HuH-7 (cell line): ENCODE results near the gene SOX10.

Source experiments
- DNase-seq: peaks from one replicate; pipeline ENCODE4 v3.0.0; 2011; ENCODE audit warnings: low spot score

The SOX10 gene

DNA sequence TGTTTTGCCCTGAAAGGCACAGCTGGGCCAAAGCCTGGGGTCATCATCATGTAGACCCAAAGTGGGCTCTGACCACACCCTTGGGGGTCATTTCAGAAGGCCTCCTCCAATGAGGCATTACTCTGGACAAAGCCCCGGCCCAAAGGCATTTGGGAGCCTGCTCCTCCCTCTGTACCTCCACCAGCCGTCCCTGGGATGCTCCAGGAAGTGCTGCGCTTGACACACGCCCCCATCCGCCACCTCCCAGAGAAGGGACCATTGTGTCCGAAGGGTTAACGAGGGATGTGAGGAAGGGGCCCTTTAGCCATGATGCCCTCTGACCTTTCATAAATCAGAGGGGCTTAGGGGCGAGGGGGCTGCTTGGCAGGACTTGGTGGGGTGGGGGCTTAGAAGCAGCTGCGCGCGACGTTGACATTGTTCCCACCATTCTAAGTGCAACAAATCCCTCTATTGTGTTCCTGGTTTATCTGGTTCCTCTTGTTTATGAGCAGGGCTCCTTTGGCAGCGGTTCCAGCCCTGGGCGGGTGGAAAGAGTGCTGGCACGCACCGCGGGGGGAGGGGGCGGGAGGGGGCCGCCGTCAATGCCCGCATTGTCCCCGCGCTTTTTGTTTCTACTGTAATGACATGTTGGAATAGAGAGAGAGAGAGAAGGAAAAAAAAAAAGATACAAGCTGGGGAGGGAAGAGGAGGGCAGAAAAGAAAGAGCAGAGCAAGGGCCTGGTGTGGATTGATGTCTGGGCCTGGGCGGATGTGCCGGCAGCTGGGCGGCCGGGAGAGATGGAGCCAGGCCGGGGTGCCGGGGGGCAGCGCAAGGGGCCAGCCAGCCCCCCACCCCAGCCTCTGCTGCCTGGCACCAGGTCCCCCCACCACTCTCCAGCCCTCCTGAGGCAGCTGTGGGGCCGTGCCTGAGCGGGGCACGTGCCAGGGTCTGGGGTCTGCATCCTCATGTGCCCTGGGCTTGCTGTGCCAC is 32.1 kb upstream of the SOX10 start:
- no peak for DNase-seq

DNA sequence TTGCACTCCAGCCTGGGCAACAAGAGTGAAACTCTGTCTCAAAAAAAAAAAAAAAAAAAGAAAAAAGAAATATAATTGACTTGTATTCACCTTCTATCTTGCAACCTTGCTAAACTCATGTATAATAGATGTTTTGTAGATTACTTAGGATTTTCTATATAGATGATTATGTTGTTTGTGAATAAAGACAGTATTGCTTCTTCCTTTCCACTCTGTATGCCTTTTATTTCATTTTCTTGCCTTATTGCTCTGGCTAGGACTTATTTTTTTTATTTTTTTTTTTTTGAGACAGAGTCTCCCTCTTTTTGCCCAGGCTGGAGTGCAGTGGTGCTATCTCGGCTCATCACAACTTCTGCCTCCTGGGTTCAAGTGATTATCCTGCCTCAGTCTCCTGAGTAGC is 29.7 kb upstream of the SOX10 start:
- DNase-seq = no peak

DNA sequence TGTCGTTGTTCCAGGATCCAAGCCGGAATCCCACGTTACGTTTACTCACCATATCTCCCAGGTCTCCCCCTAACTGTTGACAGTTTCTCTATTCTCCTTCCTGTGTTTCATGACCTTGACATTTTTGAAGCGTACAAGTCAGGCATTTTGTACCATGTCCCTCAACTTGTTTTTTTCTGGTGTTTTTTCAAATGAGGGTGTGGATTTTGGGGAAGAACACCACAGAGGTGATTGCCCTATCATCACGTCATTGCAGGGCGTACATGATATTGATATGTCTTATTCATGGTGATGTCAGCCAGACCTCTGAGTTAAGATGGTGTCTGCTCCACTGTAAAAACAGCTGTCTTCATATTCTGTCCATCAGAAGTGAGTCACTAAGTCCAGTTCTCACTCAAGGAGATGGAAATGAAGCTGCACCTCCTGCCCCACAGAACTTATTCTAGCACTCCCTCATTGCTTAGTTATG is 28.3 kb upstream of the SOX10 start:
- no peak for DNase-seq

DNA sequence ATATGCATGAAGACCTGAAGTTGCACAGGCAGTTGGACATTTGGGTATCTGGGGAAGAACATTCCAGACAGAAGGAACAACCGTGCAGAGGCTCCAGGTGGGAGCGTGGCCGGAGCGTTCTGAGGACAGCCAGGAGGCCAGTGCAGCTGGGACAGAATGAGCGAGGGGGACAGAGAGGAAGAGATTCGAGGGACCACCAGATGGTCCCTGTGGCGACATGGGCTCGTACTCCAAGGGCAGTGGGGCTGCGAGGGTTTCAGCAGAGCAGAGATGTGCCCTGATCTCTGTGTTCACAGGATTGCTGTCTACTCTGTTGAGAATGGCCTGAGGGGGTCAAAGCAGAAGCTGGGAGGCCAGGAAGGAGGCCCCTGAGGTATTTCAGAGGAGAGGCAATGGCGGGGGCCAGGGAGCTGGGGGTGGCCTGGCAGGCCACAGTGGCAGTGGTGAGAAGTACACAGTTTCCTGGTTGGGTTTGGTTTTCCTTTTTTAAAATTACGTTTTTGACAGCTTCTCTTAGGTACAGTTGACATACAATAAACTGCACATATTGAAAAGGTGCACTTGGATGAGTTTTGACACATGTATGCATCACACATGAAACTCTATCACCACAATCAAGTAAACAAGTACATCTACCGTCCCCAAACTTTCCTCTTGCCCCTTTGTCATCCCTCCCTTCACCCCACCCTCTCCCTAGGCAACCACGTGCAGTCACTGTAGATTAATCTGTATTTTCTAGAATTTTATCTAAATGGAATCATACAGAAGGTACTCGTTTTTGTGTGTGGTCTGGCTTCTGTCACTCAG is 24.8 kb upstream of the SOX10 start:
- DNase-seq = no peak

DNA sequence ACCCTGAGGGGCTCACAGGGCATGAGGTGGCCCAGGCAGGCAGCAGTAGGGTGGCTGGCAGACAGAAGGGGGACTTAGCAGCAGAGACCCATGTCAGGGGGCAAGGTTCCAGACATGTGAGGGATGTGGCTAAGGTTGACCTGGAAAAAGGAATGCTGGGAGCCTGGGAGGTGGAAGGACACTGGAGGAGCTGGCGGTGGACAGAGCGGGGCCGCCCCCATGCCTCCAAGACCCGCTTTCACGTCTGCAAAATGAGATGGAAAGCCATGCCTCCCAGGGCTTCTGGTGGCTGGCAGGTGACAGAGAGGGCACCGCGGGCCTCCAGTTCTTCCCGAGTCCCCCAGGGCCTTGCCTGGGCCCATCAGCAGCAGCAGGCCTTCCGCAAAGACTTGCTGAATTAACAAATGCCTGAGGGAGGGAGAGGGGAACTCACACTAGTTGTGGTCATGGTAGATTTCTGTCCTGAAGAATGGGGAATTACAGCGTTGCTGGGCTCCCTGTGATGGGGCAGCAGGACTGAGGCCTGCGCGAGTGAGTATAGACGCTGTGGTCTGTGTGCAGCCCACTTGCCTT is 23.1 kb upstream of the SOX10 start:
- no peak for DNase-seq

DNA sequence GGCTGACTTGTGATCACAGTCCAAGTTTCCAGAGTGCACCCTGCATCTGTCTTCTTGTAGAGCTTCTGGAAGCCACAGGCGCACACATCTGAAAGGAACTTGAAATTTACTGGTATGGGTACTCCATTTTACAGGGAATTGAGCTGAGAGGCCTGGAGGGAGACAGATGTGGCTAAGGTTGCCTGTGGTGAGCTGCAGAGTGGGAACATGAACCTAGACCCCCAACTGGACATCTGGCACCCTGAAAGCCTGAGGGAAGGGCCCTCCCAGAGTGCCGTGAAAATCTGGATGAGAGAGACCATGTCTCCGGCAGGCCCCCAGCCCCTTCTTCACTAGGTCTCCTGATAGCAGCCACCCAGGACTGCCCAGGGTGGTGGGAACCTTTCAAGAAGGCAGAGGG is 22.6 kb upstream of the SOX10 start:
- DNase-seq = no peak

DNA sequence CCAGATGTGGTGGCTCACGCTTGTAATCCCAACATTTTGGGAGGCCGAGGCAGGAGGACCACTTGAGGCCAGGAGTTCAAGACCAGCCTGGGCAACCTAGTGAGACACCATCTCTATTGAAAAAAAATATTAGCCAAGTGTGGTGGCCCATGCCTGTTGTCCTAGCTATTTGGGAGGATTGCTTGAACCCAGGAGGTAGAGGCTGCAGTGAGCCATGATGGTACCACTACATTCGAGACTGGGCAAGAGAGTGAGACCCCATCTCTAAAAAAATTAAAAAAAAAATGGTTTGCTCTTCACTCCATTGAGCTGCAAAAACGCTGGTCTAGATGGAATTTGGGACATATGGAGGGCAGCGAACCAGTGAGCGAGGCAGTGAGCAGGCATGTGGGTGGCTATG is 21.6 kb upstream of the SOX10 start:
- no peak for DNase-seq

DNA sequence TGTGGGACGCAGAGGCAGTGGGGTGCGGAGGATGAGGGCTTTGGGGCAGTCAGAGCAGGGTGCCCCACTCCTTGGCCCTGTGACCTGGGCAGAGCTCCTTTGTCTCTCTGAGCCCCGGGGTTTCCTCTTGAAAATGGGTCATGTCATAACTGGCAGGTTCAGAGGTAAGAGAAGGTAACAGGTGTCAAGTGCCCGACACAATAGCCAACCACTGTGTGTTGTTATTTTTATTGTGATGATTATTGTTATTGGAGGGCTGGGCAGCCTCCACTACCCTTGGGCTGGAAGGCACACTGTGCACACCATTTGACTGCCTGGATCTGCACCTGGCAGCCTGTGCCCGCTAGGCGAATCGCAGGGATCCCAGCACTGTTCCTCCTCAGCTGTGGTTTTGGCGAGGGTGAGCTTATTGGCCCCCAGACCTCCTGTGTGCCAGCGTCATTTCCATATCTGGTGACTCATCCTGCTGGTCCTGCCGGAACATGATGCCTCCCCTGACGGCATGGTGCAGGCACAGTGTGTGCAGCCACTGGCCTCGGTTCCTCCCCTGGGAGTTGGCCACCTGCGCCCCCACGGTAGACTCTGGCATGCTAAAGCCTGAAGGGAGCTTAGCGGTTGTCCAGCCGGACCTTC is 15.4 kb upstream of the SOX10 start:
- DNase-seq = no peak

DNA sequence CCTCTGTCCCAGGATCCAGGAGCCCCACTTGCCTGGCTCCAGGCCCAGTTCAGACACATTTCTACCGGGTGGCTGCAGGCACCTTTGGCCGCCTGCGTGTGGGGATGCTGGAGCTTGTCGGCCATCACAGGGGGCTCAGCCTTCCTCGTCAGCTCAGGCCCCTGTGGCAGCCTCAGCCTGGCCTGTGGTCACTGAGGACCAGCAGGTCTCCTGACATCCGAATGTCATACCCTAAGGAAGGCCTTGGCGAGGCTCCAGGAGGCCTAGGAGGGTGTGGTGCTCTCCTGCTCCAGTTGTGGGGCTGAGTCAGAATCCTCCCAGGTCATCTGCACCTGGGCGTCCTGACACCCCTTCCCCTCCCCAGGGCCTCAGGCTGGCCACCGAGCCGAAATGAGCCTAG is 14.9 kb upstream of the SOX10 start:
- DNase-seq = no peak

DNA sequence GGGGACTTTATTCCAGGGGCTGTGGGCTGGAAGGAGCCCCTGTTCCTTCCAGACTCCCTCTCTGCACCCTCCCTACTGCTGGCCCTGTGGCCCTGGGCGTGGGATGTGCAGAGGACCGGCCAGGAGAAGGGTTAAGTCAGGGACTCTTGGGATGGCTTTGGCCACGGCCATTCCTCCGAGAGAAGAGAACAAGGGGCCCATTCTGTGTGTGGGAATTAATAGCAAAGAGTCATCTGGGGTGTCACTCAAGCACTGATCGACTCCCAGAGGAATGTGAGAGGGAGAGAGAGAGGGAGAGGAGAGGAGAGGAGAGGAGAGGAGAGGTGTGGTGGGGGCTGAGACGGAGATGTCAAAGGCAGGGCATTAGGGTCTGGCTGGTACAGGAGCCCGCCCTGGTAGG is 14.2 kb upstream of the SOX10 start:
- no peak for DNase-seq

DNA sequence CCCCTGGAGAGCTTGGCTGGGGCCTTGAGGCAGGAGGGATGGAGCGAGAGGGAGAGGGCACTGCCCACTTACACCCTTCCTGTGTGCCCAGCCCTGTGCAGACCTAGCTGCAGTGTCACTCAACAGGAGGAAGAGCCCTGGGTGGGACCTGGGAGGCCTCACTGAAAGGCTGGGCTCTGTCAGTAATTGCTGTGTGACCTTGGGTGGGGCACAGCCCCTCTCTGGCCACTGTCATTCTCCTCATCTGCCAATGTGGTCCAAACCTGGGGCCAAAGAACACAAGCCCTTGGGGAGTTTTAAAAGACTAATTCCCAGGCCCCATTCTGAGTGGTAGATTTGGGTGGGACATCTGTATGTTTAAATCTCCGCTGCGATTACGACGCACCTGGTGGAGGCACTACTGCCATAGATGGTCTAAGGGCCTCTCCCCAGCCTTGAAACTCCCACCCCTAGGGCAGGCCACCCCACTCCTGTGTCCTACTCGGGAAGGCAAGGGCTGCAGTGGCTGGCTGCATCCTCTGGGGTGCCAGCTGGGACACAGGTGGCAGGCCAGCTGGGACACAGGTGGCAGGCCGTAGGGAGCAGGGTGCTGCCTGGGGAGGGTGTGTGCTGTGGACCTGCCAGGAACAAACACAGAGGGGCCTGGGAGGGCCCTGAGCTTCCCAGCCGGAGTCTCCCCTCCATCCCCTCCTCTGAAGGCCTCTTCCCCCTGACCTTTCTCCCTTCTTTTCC is 12.3 kb upstream of the SOX10 start:
- no peak for DNase-seq

DNA sequence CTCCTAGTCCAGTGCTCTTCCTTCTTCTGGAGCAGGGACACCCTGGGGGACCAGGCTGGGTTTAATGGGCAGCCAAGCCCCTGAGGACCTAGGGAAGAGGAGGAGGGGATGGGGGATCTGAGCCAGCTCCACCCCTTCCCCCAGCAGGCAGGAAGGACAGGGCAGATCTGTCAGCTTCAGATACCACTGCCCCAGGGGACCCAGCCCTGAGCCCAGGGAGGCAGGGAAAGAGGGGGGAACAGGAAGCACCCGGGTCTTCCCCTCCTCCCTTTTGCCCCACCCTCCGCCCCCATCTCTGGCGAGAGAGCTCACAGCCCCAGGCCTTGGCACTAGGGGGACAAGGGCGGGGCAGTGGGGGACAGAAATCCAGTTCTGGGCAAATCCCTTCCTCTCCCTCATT is 11.7 kb upstream of the SOX10 start:
- no peak for DNase-seq

DNA sequence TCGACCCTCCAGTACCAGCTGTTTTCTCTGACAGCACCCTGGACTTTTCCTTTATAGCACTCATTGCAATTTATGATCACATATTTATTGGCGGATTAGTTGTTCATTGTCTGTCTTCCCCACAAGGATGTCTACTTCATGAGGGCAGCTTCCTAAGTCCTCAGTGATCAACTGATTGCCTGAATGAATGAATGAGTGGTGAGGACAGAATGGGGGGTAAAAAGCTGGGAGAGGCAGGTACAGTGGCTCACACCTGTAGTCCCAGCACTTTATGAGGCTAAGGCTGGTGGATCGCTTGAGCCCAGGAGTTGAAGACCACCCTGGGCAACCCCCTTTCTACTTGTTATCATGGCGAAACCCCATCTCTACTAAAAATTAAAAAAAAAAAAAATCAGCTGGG is 11.1 kb upstream of the SOX10 start:
- no peak for DNase-seq

DNA sequence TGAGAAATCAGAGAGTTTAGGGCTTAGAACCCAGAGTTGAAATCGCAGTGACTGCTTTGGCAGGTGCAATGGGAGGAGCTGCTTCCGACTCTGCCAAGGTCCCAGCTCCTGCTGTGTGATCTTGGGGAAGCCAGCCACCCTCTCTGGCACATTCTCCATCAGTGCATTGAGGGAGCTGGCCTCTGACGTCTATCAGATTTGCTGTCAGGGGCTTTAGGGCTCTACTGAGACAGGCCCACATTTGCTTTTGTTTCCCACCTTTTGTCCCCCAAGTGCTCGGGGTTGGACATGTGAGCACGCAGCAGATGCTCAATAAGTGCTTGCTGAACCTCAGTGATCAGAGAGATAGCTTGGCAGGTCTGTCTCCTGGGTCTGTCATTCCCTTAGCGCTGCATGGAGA is 10.6 kb upstream of the SOX10 start:
- DNase-seq = no peak

DNA sequence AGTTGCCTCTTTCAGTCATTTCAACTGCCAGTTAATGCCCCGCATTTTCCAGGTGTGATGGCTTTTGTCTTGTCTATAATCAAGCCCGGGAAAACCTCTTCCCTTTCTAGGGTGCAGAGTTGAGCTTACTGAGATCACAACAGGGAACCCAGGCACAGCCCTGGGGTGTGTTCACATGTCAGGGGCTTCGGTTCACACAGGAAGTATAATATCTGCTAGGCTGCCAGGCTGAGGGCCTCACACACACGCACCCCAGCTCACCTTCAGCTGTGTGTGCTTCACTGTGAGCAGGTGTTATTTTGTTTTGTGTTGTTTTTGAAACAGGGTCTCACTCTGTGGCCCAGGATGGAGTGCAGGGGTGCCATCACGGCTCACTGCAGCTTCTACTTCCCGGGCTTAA is 9.7 kb upstream of the SOX10 start:
- DNase-seq = no peak

DNA sequence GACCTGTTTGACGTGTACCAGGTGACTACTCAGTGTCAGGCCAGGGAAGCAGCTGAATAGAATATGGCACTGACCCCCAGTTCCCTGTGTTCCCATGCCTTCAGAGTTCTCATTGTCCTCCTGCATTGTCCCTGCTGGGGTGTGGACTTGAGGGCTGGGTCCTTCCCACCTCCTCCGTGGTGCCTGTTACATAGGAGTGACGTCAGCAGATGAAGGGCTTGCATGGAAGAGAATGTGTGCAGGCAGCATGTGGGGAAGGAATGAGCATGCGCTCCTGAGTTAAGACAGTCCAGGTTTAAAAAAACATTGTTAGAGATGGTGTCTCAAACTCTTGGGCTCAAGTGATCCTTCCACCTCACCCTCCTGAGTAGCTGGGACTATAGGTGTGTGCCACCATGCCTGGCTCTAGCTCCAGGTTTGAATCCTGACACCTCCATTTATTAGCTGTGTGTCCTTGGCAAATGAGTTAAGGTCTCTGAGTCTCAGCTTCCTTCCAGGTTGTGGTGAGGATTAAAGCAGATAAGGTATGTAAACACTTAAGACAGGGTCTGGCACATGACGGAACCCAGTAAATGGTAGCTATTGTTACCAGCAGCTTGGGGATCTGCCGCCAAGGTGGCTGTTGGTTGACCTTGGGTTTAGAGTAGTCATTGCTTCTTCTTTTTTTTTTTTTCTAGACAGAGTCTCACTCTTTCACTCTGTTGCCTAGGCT is 7.5 kb upstream of the SOX10 start:
- no peak for DNase-seq

DNA sequence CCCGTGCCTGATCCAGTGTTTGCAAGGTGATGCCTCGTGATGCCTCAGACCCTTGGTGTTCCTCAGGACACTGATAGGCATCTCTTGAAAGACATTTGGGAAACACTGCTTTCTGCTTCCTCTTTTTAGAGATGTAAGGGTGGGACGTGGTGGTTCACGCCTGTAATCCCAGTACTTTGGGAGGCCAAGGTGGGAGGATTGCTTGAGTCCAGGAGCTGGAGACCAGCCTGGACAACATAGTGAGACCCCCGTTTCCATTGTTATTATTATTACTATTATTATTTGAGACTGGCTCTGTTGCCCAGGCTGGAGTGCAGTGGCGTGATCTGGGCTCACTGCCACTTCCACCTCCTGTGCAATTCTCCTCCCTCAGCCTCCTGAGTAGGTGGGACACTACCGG is 6.5 kb upstream of the SOX10 start:
- no peak for DNase-seq

DNA sequence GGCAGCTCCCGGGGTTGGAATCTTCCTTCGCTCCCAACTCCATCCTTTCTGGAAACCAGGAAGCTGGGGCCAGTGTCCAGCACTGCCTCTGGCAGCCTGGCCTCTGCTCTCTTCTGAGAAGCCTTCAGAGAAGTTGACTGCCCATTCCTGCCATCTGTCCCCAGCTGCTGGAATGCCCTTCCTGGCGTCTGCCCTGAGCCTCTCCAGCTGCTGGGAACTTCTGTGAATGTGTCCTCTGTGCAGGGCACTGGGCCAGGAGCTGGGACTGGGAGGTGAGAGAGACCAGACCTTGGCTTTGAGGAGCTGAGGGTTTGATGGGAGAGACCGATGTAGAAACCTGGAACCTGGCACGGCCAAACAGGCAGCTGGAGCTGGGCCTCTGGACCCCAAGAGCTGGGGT is 5.9 kb upstream of the SOX10 start:
- no peak for DNase-seq

DNA sequence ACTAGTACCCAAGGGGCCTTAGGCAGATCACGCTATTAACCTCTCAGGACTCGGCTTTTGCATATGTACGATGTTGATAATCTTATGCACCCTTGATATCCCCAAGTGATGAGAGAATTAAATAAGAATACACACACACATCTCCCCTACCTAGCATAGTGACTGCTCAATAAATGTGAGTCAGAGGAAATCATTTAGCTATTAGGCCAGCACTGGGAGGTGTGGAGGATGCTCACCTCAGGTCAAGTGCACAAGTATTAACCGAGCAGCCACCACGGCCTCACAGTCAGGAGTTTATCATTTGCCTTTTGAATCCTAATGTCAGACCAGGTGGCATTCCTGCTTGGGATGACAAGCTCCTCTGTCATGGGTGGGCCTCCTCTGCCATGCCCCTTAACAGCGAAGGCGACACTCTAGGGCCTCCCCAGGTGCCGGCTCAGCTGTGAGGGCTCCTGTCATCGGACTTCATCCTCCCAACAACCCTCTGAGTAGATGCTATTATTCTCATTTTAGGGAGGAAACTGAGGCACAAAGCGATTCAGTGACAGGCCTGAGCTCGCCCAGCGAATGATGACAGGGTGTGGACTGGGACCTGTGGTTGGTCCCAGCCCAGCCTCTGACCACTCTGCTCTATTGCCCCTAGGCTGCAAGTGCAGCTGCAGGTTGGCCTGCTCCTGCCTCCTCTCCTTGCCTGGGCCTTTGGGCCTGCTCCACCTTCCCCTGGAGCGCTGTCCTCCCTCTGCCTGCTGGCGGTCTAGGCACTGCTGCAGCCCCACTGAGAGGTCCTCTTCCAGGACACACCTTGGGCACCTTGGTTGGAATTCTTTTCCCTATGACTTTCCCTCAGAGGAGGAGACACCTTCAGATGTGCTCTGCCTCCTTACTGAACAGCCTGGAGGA is 5.0 kb upstream of the SOX10 start:
- DNase-seq = no peak

DNA sequence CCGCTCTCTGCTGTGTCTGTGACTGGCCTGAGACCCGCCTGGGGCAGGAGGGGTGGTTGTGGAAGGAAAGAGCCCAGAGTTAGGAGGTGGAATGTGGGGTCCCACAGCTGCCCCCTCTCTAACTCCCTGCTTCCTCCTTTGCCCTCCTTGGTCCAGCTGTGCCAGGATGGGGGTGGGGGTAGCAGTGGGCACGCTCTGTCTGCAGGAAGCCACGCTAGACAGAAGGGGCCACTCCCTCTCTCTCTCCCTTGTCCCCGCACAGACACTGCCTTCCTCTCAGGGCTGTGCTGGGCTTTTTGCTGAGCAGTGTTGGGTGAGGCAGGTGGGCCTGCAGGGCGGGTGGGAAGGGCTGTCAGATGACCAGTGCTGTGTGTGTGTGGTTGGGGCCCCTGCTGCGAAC is 2.0 kb upstream of the SOX10 start:
- no peak for DNase-seq
